HFFc6 (cell line): ENCODE data around the gene CDK5. TPM values are rescaled to one million over a fixed set of nuclear protein-coding genes. Genes with fewer than 3 reads are reported as not detected.
"Not testable (repeated sequence)": the region's sequence is repeated elsewhere in the genome, so short reads cannot be mapped to it uniquely, and the experiment has no call there.

Experiments
- DNase-seq: peaks from one replicate; pipeline ENCODE4 v3.0.0-alpha.2; 2018
- H3K27ac Mint-ChIP-seq: 2 replicates; pipeline ENCODE4 v1.8.0; 2020; ENCODE audit warnings: mild to moderate bottlenecking, mixed read lengths
- H3K27me3 Mint-ChIP-seq: 2 replicates; pipeline ENCODE4 v1.8.0; 2021; ENCODE audit warnings: mild to moderate bottlenecking, moderate library complexity, mixed read lengths; ENCODE audit not compliant: insufficient read depth
- H3K36me3 Mint-ChIP-seq: 2 replicates; pipeline ENCODE4 v1.8.0; 2021; ENCODE audit warnings: low read depth, mixed read lengths
- H3K4me1 Mint-ChIP-seq: 2 replicates; pipeline ENCODE4 v1.8.0; 2020; ENCODE audit warnings: low read depth, mixed read lengths
- H3K4me3 Mint-ChIP-seq: 2 replicates; pipeline ENCODE4 v1.8.0; 2020; ENCODE audit warnings: mild to moderate bottlenecking, moderate library complexity, mixed read lengths
- H3K9me3 Mint-ChIP-seq: 2 replicates; pipeline ENCODE4 v1.8.0; 2020; ENCODE audit warnings: mild to moderate bottlenecking, mixed read lengths
- total RNA-seq, 6 experiments: library from RNA; stranded (reverse); fragmentation: NEBNext Ultra II Directional; extraction: Animal tissue kit (Norgen Biotek cat#: 25700); gene quantifications; 2 replicates in 1 of 6; 3 replicates in 5 of 6; pipeline ENCODE4 v1.2.3, GENCODE V29; 2021
- TF ChIP-seq, protein P1 (sequence below): fragments of 200-600 bp; sonication (generic); IDR thresholded peaks from 2 replicates; pipeline ENCODE4 v1.5.0; 2021; ENCODE audit warnings: antibody characterized with exemption, mild to moderate bottlenecking

Gene CDK5
- total RNA-seq, 6 experiments from 2014 or later: 31.3 to 37.3 (median 33.4) TPM

GRCh38 chr7:151031011-151031410, 26.7 kb downstream of the CDK5 start:
- TF ChIP-seq, protein P1, sequence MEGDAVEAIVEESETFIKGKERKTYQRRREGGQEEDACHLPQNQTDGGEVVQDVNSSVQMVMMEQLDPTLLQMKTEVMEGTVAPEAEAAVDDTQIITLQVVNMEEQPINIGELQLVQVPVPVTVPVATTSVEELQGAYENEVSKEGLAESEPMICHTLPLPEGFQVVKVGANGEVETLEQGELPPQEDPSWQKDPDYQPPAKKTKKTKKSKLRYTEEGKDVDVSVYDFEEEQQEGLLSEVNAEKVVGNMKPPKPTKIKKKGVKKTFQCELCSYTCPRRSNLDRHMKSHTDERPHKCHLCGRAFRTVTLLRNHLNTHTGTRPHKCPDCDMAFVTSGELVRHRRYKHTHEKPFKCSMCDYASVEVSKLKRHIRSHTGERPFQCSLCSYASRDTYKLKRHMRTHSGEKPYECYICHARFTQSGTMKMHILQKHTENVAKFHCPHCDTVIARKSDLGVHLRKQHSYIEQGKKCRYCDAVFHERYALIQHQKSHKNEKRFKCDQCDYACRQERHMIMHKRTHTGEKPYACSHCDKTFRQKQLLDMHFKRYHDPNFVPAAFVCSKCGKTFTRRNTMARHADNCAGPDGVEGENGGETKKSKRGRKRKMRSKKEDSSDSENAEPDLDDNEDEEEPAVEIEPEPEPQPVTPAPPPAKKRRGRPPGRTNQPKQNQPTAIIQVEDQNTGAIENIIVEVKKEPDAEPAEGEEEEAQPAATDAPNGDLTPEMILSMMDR: no peak
- Mint-ChIP-seq H3K36me3 (peaks cover 7% of the 10 kb centered on the region), H3K27ac (no peak overlapping the region), H3K4me3 (no peak overlapping the region), H3K4me1 (peaks cover 37% of the 10 kb centered on the region), H3K27me3 (no peaks in the 10 kb centered on the region), H3K9me3 (no peaks in the 10 kb centered on the region)
- DNase-seq: no peak

DNA sequence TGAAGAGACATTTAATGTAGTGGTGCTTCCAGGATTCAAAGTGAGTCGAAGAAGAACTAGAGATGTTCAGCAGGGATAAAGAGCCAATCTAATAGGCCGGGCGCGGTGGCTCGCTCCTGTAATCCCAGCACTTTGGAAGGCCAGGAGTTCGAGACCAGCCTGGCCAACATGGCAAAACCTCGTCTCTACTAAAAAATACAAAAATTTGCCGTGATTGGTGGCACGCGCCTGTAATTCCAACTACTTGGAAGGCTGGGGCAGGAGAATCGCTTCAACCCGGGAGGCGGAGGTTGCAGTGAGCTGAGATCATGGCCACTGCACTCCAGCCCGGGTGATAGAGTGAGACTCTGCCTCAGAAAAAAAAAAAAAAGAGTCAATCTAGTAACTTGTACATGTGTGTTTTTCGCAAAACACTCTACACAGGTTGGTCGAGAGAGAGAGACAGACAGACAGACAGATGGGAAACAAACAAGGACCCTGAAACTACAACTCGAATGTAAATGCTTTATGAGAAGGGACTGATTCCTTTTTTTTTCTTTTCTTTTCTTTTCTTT, 28.7 kb downstream of the CDK5 start:
- Mint-ChIP-seq H3K4me3 (peak overlapping the region; percentile 97), H3K9me3 (no peaks in the 10 kb centered on the region), H3K27ac (peak overlapping the region; percentile 95), H3K36me3 (peaks cover 7% of the 10 kb centered on the region), H3K27me3 (peaks cover 3% of the 10 kb centered on the region; the same call in 1 of the 2 replicates), H3K4me1 (peaks cover 43% of the 10 kb centered on the region)
- TF ChIP-seq, protein P1: no peak; the same call in 1 of the 2 replicates
- DNase-seq: no peak

DNA sequence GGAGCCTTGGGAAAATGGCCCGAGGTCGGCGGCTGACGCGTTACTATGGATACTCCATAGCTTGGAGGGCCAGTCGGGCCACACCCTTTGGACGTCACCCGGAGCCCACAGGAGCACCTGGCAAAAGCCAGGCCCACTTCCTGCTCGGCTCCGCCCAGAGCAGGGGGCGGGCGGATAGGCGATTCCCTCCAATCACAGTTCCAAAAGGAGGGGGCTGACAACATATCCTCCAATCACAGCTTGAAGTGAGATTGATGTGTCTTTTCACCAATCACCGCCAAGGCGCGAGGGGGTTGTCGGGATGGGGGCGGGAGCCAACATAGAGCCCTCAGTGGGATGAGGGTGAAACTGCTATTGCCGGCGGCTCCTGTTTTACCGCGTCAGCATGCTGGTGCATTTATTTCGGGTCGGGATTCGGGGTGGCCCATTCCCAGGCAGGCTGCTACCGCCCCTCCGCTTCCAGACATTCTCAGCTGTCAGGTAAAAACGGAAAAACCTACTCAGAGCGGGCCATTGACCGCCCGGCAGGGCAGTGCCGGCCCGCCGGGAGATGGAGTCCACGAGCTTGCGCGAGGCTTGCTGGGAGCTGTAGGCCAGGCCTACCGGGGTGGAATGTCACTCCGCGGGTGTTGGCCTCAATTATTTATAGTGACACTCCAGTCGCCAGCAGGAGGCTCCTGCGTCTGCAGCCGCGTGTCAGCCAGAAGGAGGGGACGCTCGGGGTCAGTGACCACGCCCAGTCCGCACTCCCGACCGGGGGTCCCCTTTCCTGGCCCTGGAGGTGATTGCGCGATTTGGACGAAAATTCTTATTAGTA, 29.4 kb downstream of the CDK5 start, which contains the start of gene ABCB8:
Gene ABCB8 (plus strand): TSS at position 320 of the 817 bp plus-strand sequence. CDS start 66 bp downstream, at position 386.
- H3K36me3 Mint-ChIP-seq: peaks cover 7% of the 10 kb centered on the region
- peak within 1 kb of the TSS; percentile 95 for H3K27ac Mint-ChIP-seq
- peak; percentile 99 for DNase-seq
- H3K9me3 Mint-ChIP-seq: no peaks in the 10 kb centered on the region
- H3K27me3 Mint-ChIP-seq: peaks cover 3% of the 10 kb centered on the region; the same call in 1 of the 2 replicates
- TF ChIP-seq, protein P1: peak; percentile 75
- H3K4me1 Mint-ChIP-seq: peaks cover 43% of the 10 kb centered on the region
- peak within 1 kb of the TSS; percentile 97 for H3K4me3 Mint-ChIP-seq

GRCh38 chr7:151027728-151028130, 30.0 kb downstream of the CDK5 start:
- not testable (repeated sequence) for DNase-seq, H3K27me3 Mint-ChIP-seq, H3K36me3 Mint-ChIP-seq, H3K9me3 Mint-ChIP-seq
- Mint-ChIP-seq H3K4me1 (peaks cover 43% of the 10 kb centered on the region), H3K4me3 (peak overlapping the region; percentile 97), H3K27ac (peak overlapping the region; percentile 95)

GRCh38 chr7:151026771-151027727, 30.6 kb downstream of the CDK5 start:
- H3K4me1 Mint-ChIP-seq: peaks cover 43% of the 10 kb centered on the region

More at GRCh38 chr7:151026771-151027727, 30.6 kb downstream of the CDK5 start:
- H3K36me3 Mint-ChIP-seq, H3K9me3 Mint-ChIP-seq, H3K27me3 Mint-ChIP-seq: not testable (repeated sequence)
- peak overlapping the region; percentile 95 for H3K27ac Mint-ChIP-seq
- DNase-seq: peak; percentile 5
- H3K4me3 Mint-ChIP-seq: peak overlapping the region; percentile 97
